Panc1 (cell line): ENCODE measurements around the gene MYBBP1A. TPM values are rescaled to one million over a fixed set of nuclear protein-coding genes. Genes with fewer than 3 reads are reported as not detected.

Experiments used
- ATAC-seq: fragments of 200-7000 bp; cut with Tn5 transposase; 2 replicates; pipeline ENCODE4 v1.9.1; 2020; ENCODE audit warnings: mild to moderate bottlenecking, moderate library complexity
- BruUV-seq: library from RNA; stranded (reverse); fragments of 400-500 nt; replicated peaks from 2 replicates; lab custom pipeline; 2021; lab: Mats Ljungman, UMichigan
- CTCF ChIA-PET: fragments of 300-600 bp; sonication (Branson Sonifier 250); formaldehyde crosslinking; loops from one replicate; lab custom pipeline; 2022; ENCODE audit warnings: antibody characterized with exemption; lab: Charles Lee
- POLR2A ChIA-PET: fragments of 300-600 bp; sonication (Branson Sonifier 250); formaldehyde crosslinking; loops from one replicate; lab custom pipeline; 2022; ENCODE audit warnings: antibody characterized with exemption; lab: Charles Lee
- DNase-seq: peaks from one replicate; pipeline ENCODE4 v3.0.0-alpha.2; 2010; ENCODE audit warnings: low read depth, low spot score
- H3K27ac ChIP-seq: 2 replicates; pipeline ENCODE4 v1.5.1; 2011; ENCODE audit warnings: mild to moderate bottlenecking, low read length, inconsistent platforms
- H3K27me3 ChIP-seq: fragments of 200-500 bp; sonication (Bioruptor generic); 2 replicates; pipeline ENCODE4 v1.6.0; 2014; ENCODE audit warnings: low read length, inconsistent platforms; ENCODE audit not compliant: control insufficient read depth, insufficient read depth
- H3K36me3 ChIP-seq: fragments of 200-500 bp; sonication (Bioruptor generic); 2 replicates; pipeline ENCODE4 v1.5.1; 2014; ENCODE audit warnings: inconsistent platforms, mild to moderate bottlenecking, low read length, moderate library complexity; ENCODE audit not compliant: control insufficient read depth, insufficient read depth
- H3K4me1 ChIP-seq: 2 replicates; pipeline ENCODE4 v1.5.1; 2011; ENCODE audit warnings: inconsistent platforms, mild to moderate bottlenecking, low read length, moderate library complexity; ENCODE audit not compliant: control insufficient read depth, insufficient read depth
- H3K4me3 ChIP-seq, 2 experiments: 2 replicates each; pipeline ENCODE4 v1.5.1; 2011 to 2012; ENCODE audit warnings: low read depth in 2 of 2, low read length in 2 of 2, mild to moderate bottlenecking in 2 of 2, inconsistent platforms in 1 of 2, moderate library complexity in 1 of 2
- H3K9me3 ChIP-seq: fragments of 200-500 bp; sonication (Bioruptor generic); 2 replicates; pipeline ENCODE4 v1.5.1; 2014; ENCODE audit warnings: low read depth, mild to moderate bottlenecking, inconsistent platforms, low read length, moderate library complexity; ENCODE audit not compliant: control insufficient read depth, insufficient read depth
- POLR2AphosphoS5 ChIP-seq: IDR thresholded peaks from 2 replicates; pipeline ENCODE4 v1.6.1; 2012; ENCODE audit warnings: mild to moderate bottlenecking, low read depth, low read length, moderate library complexity
- REST ChIP-seq, 2 experiments: IDR thresholded peaks; 2 replicates each; pipeline ENCODE4 v1.6.1; 2011 to 2012; ENCODE audit warnings: low read depth in 2 of 2, control low read depth in 1 of 2, low read length in 1 of 2, mild to moderate bottlenecking in 1 of 2, moderate library complexity in 1 of 2; ENCODE audit not compliant: insufficient read depth in 1 of 2
- SIN3A ChIP-seq: IDR thresholded peaks from 2 replicates; pipeline ENCODE4 v1.6.1; 2012; ENCODE audit warnings: low read depth, mild to moderate bottlenecking, low read length, moderate library complexity, borderline replicate concordance; ENCODE audit not compliant: insufficient read depth
- TCF7L2 ChIP-seq: IDR thresholded peaks from 2 replicates; pipeline ENCODE4 v1.6.1; 2011; ENCODE audit warnings: mild to moderate bottlenecking, low read depth, low read length, inconsistent platforms
- in situ Hi-C: cut with HindIII; loops from 2 replicates; pipeline ENCODE4 v1.10.0; 2016; ENCODE audit warnings: low sequenced_read_pairs, low pct_unique_long_range_greater_than_20kb
- intact Hi-C: fragments of 100-400 bp; cut with micrococcal nuclease; formaldehyde crosslinking; loops from one replicate; pipeline ENCODE4 v1.10.0; 2022; ENCODE audit not compliant: unreplicated experiment
- total RNA-seq: library from RNA; stranded (reverse); gene quantifications from one replicate; pipeline ENCODE4 v1.2.1, GENCODE V29; 2021; ENCODE audit not compliant: unreplicated experiment
- TF ChIP-seq, protein P1 (sequence below): fragments of 450-650 bp; IDR thresholded peaks from 2 replicates; pipeline ENCODE4 v1.5.1; 2017; ENCODE audit warnings: mild to moderate bottlenecking

Gene MYBBP1A
- total RNA-seq, 1 experiment from 2014 or later = 95.6 TPM

- ATAC-seq (no peak), DNase-seq (no peak)
- no peaks in the 10 kb centered on the region for H3K36me3 ChIP-seq
- in situ Hi-C loops (no loop called here), intact Hi-C loops (no loop called here)
- H3K27me3 ChIP-seq = no peaks in the 10 kb centered on the region
- POLR2A ChIA-PET = no interaction called here
- CTCF ChIA-PET = no interaction called here
- H3K4me1 ChIP-seq = no peaks in the 10 kb centered on the region
- no peaks in the 10 kb centered on the region for H3K9me3 ChIP-seq
- no TSS peak for BruUV-seq
- TF ChIP-seq POLR2AphosphoS5 (no peak), TCF7L2 (no peak), SIN3A (no peak), REST (IDR thresholded peaks at IDR 0.05; ENCODE audit: insufficient read depth in 1 of 2, low read depth in 2 of 2, low read length in 1 of 2) (no peak)
- TF ChIP-seq, protein P1, sequence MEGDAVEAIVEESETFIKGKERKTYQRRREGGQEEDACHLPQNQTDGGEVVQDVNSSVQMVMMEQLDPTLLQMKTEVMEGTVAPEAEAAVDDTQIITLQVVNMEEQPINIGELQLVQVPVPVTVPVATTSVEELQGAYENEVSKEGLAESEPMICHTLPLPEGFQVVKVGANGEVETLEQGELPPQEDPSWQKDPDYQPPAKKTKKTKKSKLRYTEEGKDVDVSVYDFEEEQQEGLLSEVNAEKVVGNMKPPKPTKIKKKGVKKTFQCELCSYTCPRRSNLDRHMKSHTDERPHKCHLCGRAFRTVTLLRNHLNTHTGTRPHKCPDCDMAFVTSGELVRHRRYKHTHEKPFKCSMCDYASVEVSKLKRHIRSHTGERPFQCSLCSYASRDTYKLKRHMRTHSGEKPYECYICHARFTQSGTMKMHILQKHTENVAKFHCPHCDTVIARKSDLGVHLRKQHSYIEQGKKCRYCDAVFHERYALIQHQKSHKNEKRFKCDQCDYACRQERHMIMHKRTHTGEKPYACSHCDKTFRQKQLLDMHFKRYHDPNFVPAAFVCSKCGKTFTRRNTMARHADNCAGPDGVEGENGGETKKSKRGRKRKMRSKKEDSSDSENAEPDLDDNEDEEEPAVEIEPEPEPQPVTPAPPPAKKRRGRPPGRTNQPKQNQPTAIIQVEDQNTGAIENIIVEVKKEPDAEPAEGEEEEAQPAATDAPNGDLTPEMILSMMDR = no peak
- no peak overlapping the region for H3K27ac ChIP-seq
- H3K4me3 ChIP-seq = no peak overlapping the region
Measured at GRCh38 chr17:4505187-4505586, 50.0 kb downstream of the MYBBP1A start.

- Histone ChIP-seq H3K9me3 (no peaks in the 10 kb centered on the region), H3K27me3 (no peaks in the 10 kb centered on the region), H3K4me1 (no peaks in the 10 kb centered on the region), H3K4me3 (no peak overlapping the region), H3K36me3 (no peaks in the 10 kb centered on the region), H3K27ac (no peak overlapping the region)
- in situ Hi-C loops = no loop called here
- ATAC-seq = no peak
- no TSS peak for BruUV-seq
- ChIA-PET POLR2A (no interaction called here), CTCF (no interaction called here)
- DNase-seq = no peak
- TF ChIP-seq, protein P1 = no peak
- TF ChIP-seq TCF7L2 (no peak), POLR2AphosphoS5 (no peak)
- intact Hi-C loops = no loop called here
Measured at GRCh38 chr17:4504188-4504587, 51.0 kb downstream of the MYBBP1A start.
